Neuronal stem cell (in vitro differentiated cells): Measurements from ENCODE around the gene USP32.

Experiments
- DNase-seq: peaks from one replicate; pipeline ENCODE4 v3.0.0-alpha.2; 2013; ENCODE audit warnings: low spot score
- H2AFZ ChIP-seq: one replicate; pipeline ENCODE4 v1.6.1; 2013; ENCODE audit warnings: mild to moderate bottlenecking, low read length, inconsistent platforms
- H2AK5ac ChIP-seq: 2 replicates; pipeline ENCODE4 v1.6.1; 2013; ENCODE audit warnings: low read depth, mild to moderate bottlenecking, inconsistent platforms, low read length, moderate library complexity, mixed read lengths
- H2BK120ac ChIP-seq: 2 replicates; pipeline ENCODE4 v1.6.1; 2013; ENCODE audit warnings: low read depth, mild to moderate bottlenecking, inconsistent platforms, low read length, moderate library complexity, mixed read lengths
- H2BK12ac ChIP-seq: one replicate; pipeline ENCODE4 v1.6.1; 2013; ENCODE audit warnings: low read length, inconsistent platforms
- H2BK15ac ChIP-seq: 2 replicates; pipeline ENCODE4 v1.6.1; 2013; ENCODE audit warnings: mild to moderate bottlenecking, low read length, inconsistent platforms, mixed read lengths
- H2BK5ac ChIP-seq: one replicate; pipeline ENCODE4 v1.6.1; 2013; ENCODE audit warnings: inconsistent platforms, mild to moderate bottlenecking, low read length, moderate library complexity
- H3K14ac ChIP-seq: one replicate; pipeline ENCODE4 v1.6.1; 2013; ENCODE audit warnings: low read length, inconsistent platforms
- H3K18ac ChIP-seq: 2 replicates; pipeline ENCODE4 v1.6.1; 2013; ENCODE audit warnings: low read length, inconsistent platforms
- H3K23ac ChIP-seq: 2 replicates; pipeline ENCODE4 v1.6.1; 2013; ENCODE audit warnings: low read depth, mild to moderate bottlenecking, mixed read lengths, low read length, inconsistent platforms; ENCODE audit not compliant: poor library complexity
- H3K27ac ChIP-seq: replicated peaks from 3 replicates; pipeline ENCODE4 v1.5.1; 2013; ENCODE audit warnings: low read length, inconsistent platforms
- H3K27me3 ChIP-seq, 3 experiments: 2 replicates each; pipeline ENCODE4 v1.6.1; 2013; ENCODE audit warnings: low read length in 3 of 3, mild to moderate bottlenecking in 2 of 3, inconsistent platforms in 1 of 3, low read depth in 1 of 3, mixed read lengths in 1 of 3, moderate library complexity in 1 of 3; ENCODE audit not compliant: control insufficient read depth in 3 of 3, insufficient read depth in 3 of 3
- H3K36me3 ChIP-seq, 2 donors: replicated peaks in 1 of 2; 2 replicates each; pipeline ENCODE4 v1.6.1; 2013; ENCODE audit warnings: low read length in 2 of 2; ENCODE audit not compliant: control insufficient read depth in 2 of 2, insufficient read depth in 2 of 2
- H3K4ac ChIP-seq: 2 replicates; pipeline ENCODE4 v1.6.1; 2013; ENCODE audit warnings: inconsistent platforms, mild to moderate bottlenecking, low read length, moderate library complexity
- H3K4me1 ChIP-seq, 2 donors: 1 replicate in 1 of 2; 2 replicates in 1 of 2; pipeline ENCODE4 v1.6.1; 2013; ENCODE audit warnings: low read length in 2 of 2, low read depth in 1 of 2; ENCODE audit not compliant: control insufficient read depth in 2 of 2, insufficient read depth in 1 of 2
- H3K4me2 ChIP-seq: one replicate; pipeline ENCODE4 v1.6.1; 2013; ENCODE audit warnings: mild to moderate bottlenecking, low read length, inconsistent platforms; ENCODE audit not compliant: insufficient read depth, poor library complexity, severe bottlenecking
- H3K4me3 ChIP-seq, 2 donors: 2 replicates each; pipeline ENCODE4 v1.5.1; 2013; ENCODE audit warnings: low read length in 2 of 2, mild to moderate bottlenecking in 2 of 2, inconsistent platforms in 1 of 2, moderate library complexity in 1 of 2
- H3K79me1 ChIP-seq: one replicate; pipeline ENCODE4 v1.6.1; 2013; ENCODE audit warnings: low read depth, mild to moderate bottlenecking, inconsistent platforms, low read length, moderate library complexity
- H3K9ac ChIP-seq: one replicate; pipeline ENCODE4 v1.6.1; 2013; ENCODE audit warnings: mild to moderate bottlenecking, low read depth, low read length, inconsistent platforms; ENCODE audit not compliant: poor library complexity
- H3K9me3 ChIP-seq, 2 donors: replicated peaks in 1 of 2; 2 replicates each; pipeline versions ENCODE3 to v1.6.1; 2013; ENCODE audit warnings: low read length in 2 of 2, mild to moderate bottlenecking in 2 of 2, inconsistent platforms in 1 of 2, low read depth in 1 of 2, mixed read lengths in 1 of 2, moderate library complexity in 1 of 2; ENCODE audit not compliant: control insufficient read depth in 2 of 2, insufficient read depth in 1 of 2
- H4K8ac ChIP-seq: one replicate; pipeline ENCODE4 v1.6.1; 2013; ENCODE audit warnings: low read depth, mild to moderate bottlenecking, inconsistent platforms, low read length, moderate library complexity
- H4K91ac ChIP-seq: one replicate; pipeline ENCODE4 v1.6.1; 2013; ENCODE audit warnings: low read length, low read depth, mild to moderate bottlenecking, inconsistent platforms; ENCODE audit not compliant: poor library complexity
- WGBS, 2 donors: extraction: QIAGEN DNeasy Blood & Tissue Kit; methylation state at CpG; one replicate each; pipeline ENCODE4 v1.1.7; 2013; ENCODE audit warnings: missing lambda C conversion rate in 2 of 2, mixed read lengths in 1 of 2; ENCODE audit not compliant: insufficient read length in 2 of 2, insufficient replicate concordance in 1 of 2; ENCODE audit errors: extremely low coverage in 2 of 2; 5-methylcytosine and 5-hydroxymethylcytosine counted together

Gene USP32

DNA sequence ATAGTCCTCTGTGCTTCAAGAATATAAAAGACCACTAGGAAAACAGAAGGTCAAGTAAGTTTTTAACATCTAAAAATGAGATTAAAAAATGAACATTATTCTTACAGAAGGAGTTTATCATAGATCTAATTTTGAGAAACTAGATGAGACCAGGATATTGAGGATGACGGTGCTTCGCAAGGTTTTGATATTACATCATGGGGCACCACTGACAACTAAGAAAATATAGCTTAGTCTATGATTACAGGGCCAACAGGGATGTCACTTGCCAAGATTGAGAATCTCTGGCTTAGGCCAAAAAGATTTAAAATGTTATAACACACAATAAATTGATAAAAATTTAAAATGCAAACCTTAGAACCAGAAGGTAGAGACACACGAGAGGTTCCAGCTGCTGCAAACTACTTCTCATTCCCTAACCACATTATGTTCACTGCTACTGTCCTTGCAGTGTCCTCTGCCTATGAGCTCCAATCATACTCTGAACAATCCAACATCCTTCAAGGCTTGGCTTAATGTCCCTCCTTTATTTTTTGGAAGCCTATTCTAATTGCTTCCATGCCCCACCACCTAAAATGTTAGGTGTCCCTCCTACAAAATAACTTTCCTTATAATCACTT is 33.2 kb downstream of the USP32 start:
- peaks cover 1% of the 10 kb centered on the region for H3K79me1 ChIP-seq
- no peak overlapping the region for H3K4ac ChIP-seq
- no peak overlapping the region for H3K9ac ChIP-seq
- H2AFZ ChIP-seq, result no peak overlapping the region
- H4K8ac ChIP-seq, result no peak overlapping the region
- no peaks in the 10 kb centered on the region for H3K4me1 ChIP-seq
- no peak overlapping the region for H3K18ac ChIP-seq
- no peak overlapping the region for H2AK5ac ChIP-seq
- WGBS, 2 donors, result no CpG with 5 or more reads among the region's 3 CpGs
- H3K36me3 ChIP-seq, result no peaks in the 10 kb centered on the region
- H2BK120ac ChIP-seq, result no peak overlapping the region
- H3K27me3 ChIP-seq, result no peaks in the 10 kb centered on the region
- no peak for DNase-seq
- no peaks in the 10 kb centered on the region for H3K9me3 ChIP-seq
- no peak overlapping the region for H3K4me2 ChIP-seq
- H2BK12ac ChIP-seq, result no peak overlapping the region
- H2BK15ac ChIP-seq, result no peak overlapping the region
- no peak overlapping the region for H3K4me3 ChIP-seq
- no peak overlapping the region for H2BK5ac ChIP-seq
- no peak overlapping the region for H3K14ac ChIP-seq
- H3K27ac ChIP-seq, result no peak overlapping the region
- no peak overlapping the region for H4K91ac ChIP-seq
- no peak overlapping the region for H3K23ac ChIP-seq

- H3K9me3 ChIP-seq, result no peaks in the 10 kb centered on the region
- H3K36me3 ChIP-seq, result no peaks in the 10 kb centered on the region
- no peaks in the 10 kb centered on the region for H3K4me1 ChIP-seq
- WGBS, 2 donors, result no CpG with 5 or more reads among the region's 1 CpG
- no peak overlapping the region for H4K91ac ChIP-seq
- no peak overlapping the region for H3K4ac ChIP-seq
- no peaks in the 10 kb centered on the region for H3K27me3 ChIP-seq
- no peak overlapping the region for H3K18ac ChIP-seq
- no peak overlapping the region for H3K4me2 ChIP-seq
- no peak overlapping the region for H2BK12ac ChIP-seq
- H2BK15ac ChIP-seq, result no peak overlapping the region
- H3K4me3 ChIP-seq, result no peak overlapping the region
- no peak overlapping the region for H2BK5ac ChIP-seq
- H2BK120ac ChIP-seq, result no peak overlapping the region
- H3K27ac ChIP-seq, result no peak overlapping the region
- DNase-seq, result no peak
- H2AK5ac ChIP-seq, result no peak overlapping the region
- H3K23ac ChIP-seq, result no peak overlapping the region
- no peak overlapping the region for H4K8ac ChIP-seq
- peaks cover 1% of the 10 kb centered on the region for H3K79me1 ChIP-seq
- H3K9ac ChIP-seq, result no peak overlapping the region
- H2AFZ ChIP-seq, result no peak overlapping the region
- H3K14ac ChIP-seq, result no peak overlapping the region
Measured at GRCh38 chr17:60356940-60357339, 35.0 kb downstream of the USP32 start.

- H3K9ac ChIP-seq, result no peak overlapping the region
- H4K91ac ChIP-seq, result no peak overlapping the region
- no peaks in the 10 kb centered on the region for H3K36me3 ChIP-seq
- no peaks in the 10 kb centered on the region for H3K9me3 ChIP-seq
- no peaks in the 10 kb centered on the region for H3K27me3 ChIP-seq
- H2BK15ac ChIP-seq, result no peak overlapping the region
- no peak overlapping the region for H3K23ac ChIP-seq
- H3K4ac ChIP-seq, result no peak overlapping the region
- no peak overlapping the region for H2BK5ac ChIP-seq
- no peaks in the 10 kb centered on the region for H3K4me1 ChIP-seq
- no peak overlapping the region for H2AK5ac ChIP-seq
- no peak overlapping the region for H2AFZ ChIP-seq
- H3K18ac ChIP-seq, result no peak overlapping the region
- H3K79me1 ChIP-seq, result peaks cover 1% of the 10 kb centered on the region
- H2BK12ac ChIP-seq, result no peak overlapping the region
- H4K8ac ChIP-seq, result no peak overlapping the region
- DNase-seq, result no peak
- no peak overlapping the region for H3K4me2 ChIP-seq
- no peak overlapping the region for H2BK120ac ChIP-seq
- no CpG with 5 or more reads among the region's 4 CpGs for WGBS, 2 donors
- H3K27ac ChIP-seq, result no peak overlapping the region
- H3K4me3 ChIP-seq, result no peak overlapping the region
- no peak overlapping the region for H3K14ac ChIP-seq
Measured at GRCh38 chr17:60355663-60356594, 36.0 kb downstream of the USP32 start.

DNA sequence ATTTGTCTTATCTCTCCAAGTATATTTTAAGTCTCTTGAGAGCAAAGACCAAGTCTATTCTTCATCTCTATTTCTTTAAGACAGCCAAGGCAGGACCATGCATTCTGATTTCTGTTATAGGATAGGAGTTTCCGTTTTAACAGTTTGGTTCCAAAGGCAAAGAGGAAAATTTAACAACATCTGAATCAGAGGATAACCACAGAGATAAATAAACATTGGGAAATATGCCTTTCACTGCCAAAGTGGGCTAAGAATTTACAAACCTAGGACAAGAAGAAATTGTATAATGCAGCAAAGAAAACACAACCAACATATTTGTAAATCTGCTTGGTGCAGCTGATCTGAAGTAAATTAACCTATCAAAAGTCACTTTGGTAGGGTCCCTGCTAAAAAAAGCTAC is 37.7 kb downstream of the USP32 start:
- H3K14ac ChIP-seq, result no peak overlapping the region
- H3K79me1 ChIP-seq, result peaks cover 1% of the 10 kb centered on the region
- no peaks in the 10 kb centered on the region for H3K9me3 ChIP-seq
- no peaks in the 10 kb centered on the region for H3K4me1 ChIP-seq
- DNase-seq, result no peak
- no peak overlapping the region for H3K23ac ChIP-seq
- no peaks in the 10 kb centered on the region for H3K36me3 ChIP-seq
- H3K27me3 ChIP-seq, result no peaks in the 10 kb centered on the region
- no peak overlapping the region for H3K27ac ChIP-seq
- no peak overlapping the region for H3K4ac ChIP-seq
- H2BK120ac ChIP-seq, result no peak overlapping the region
- no peak overlapping the region for H2AK5ac ChIP-seq
- H3K4me3 ChIP-seq, result no peak overlapping the region
- no peak overlapping the region for H3K18ac ChIP-seq
- H4K91ac ChIP-seq, result no peak overlapping the region
- WGBS, 2 donors, result no CpG with 5 or more reads among the region's 1 CpG
- H2BK12ac ChIP-seq, result no peak overlapping the region
- no peak overlapping the region for H3K4me2 ChIP-seq
- no peak overlapping the region for H3K9ac ChIP-seq
- H2BK15ac ChIP-seq, result no peak overlapping the region
- H2AFZ ChIP-seq, result no peak overlapping the region
- H4K8ac ChIP-seq, result no peak overlapping the region
- H2BK5ac ChIP-seq, result no peak overlapping the region
